Activated naive CD4-positive, alpha-beta T cell treated with Interleukin-2 at 50 U/mL for 16 hours (primary cell): Measurements from ENCODE around the gene CAPN5.
A peak's percentile ranks its signal among the peaks of the same experiment; 100 is the strongest.
"Not testable (repeated sequence)": the region's sequence is repeated elsewhere in the genome, so short reads cannot be mapped to it uniquely, and the experiment has no call there.

Source experiments
- DNase-seq: peaks from one replicate; pipeline ENCODE4 v3.0.0-alpha.2; 2020

The CAPN5 gene

DNA sequence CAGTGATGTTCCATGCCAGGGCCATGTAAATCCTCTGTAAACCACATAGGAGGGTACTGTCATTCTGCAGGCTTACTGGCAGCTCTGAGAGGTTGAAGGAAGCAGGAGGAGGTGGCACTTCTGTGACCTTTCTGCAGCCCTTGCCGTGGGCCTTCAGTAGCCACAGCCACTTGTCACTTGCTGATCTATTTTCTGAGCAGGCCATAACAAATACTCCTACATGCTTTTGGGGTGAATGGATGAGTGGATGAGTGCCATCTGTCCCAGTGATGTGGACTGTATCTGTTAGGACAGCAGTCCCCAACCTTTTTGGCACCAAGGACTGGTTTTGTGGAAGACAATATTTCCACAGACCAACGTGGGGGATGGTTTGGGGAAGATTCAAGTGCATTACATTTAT is 22.4 kb upstream of the CAPN5 start:
- no peak for DNase-seq

- no peak for DNase-seq
These were observed 21.9 kb upstream of the CAPN5 start for GRCh38 chr11:77044886-77045285.

GRCh38 chr11:77046060-77046501 is 20.7 kb upstream of the CAPN5 start:
- DNase-seq = peak; percentile 60

DNA sequence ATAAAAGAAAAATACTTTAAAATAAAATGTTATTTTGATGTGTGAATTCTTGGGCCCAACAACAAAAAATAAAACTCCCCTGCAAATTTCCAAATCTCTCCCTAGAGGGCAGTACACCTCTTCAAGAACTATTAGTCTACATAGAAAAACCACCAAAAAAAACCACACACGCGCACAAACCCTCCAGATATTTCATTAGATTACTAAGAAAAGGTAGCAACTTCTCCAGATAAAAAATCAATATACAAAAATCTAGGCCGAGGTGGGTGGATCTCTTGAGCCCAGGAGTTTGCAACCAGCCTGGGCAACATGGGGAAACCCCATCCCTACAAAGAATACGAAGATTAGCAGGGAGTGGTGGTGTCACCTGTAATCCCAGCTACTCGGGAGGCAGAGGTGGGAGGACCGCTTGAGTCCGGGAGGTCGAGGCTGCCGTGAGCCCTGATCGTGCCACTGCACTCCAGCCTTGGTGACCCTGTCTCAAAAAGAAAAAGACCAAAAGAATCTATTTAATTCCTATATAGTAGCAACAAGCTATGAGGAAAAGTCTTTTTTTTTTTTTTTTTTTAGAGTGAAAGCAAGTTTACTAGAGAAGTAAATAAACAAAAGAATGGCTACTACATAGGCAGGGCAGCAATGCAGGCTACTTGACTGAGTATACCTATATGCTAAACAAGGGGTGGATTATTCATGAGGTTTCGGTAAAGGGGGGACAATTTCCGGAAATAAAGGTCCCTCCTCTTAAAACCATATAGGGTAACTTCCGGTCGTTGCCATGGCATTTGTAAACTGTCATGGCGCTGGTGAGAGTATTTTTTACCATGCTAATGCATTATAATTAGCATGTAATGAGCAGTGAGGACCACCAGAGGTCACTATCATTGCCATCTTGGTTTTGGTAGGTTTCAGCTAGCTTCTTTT is 19.5 kb upstream of the CAPN5 start:
- DNase-seq = peak; percentile 73

GRCh38 chr11:77047928-77048446 is 18.8 kb upstream of the CAPN5 start:
- DNase-seq = not testable (repeated sequence)

GRCh38 chr11:77049026-77049425 is 17.7 kb upstream of the CAPN5 start:
- DNase-seq = no peak

DNA sequence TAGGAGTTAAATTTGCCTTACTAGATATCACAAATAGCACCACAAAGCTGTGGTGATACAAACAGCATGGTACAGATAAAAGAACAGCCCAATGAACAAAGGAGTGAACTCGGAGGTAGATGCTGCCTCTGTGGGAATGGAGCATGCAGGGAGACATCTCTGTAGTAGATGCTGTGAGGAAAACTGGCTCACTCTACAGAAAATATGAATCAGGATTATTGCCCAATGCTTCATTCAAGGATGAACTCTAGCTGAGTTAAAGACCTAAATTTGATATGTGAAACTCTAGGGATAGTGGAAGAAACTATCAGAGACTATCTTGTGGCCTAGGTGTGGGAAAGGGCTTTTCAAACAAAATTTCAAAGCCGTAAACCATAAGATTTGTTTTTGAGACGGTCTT is 15.3 kb upstream of the CAPN5 start:
- no peak for DNase-seq

- DNase-seq = no peak
These were observed 14.3 kb upstream of the CAPN5 start for GRCh38 chr11:77052518-77052917.

DNA sequence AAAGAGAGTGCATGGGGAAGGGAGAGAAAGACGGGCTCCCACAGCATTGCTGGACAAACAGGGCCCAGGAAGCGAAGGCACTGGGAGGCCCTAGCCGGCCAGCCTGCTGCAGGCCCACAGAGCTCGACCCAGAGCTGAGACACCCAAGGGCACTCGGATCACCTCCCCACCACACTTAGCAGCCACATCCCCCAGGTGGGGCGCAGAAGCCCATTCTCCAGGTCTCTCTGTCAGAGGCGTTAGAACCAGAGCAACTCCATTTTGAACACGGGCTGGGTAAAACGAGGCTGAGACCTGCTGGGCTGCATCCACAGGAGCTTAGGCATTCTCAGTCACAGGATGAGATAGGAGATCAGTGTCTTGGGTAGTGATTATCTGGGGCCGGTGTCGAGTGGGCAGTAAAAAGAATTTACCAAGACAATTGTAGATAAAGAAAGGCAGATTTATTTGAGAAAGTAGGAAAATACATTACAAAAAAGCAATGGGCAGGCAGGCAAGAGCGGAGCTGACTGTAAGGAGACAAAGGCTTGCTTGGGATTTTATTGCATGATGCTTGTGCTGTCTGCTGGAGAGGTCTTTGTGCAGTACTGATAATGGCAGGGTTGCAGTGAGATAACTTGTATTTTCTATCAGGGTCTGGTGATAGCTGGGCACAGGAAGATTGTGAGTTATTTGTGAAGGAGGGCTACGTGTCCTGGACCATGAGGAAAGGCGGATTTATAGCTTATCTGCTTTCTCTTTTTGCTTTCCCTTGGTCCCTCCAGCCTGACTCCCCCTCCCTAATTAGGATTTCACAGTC is 13.4 kb upstream of the CAPN5 start:
- no peak for DNase-seq

DNA sequence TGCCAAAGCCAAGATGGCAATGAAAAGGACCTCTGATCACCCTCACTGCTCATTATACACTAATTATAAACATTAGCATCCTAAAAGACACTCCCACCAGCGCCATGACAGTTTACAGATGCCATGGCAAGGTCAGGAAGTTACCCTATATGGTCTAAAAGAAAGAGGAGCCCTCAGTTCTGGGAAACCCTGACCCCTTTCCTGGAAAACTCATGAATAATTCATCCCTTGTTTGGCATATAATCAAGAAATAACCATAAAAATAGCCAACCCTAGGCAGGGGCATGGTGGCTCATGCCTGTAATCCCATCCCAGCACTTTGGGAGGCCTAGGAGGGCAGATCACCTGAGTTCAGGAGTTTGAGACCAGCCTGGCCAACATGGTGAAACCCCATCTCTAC is 12.7 kb upstream of the CAPN5 start:
- no peak for DNase-seq

DNA sequence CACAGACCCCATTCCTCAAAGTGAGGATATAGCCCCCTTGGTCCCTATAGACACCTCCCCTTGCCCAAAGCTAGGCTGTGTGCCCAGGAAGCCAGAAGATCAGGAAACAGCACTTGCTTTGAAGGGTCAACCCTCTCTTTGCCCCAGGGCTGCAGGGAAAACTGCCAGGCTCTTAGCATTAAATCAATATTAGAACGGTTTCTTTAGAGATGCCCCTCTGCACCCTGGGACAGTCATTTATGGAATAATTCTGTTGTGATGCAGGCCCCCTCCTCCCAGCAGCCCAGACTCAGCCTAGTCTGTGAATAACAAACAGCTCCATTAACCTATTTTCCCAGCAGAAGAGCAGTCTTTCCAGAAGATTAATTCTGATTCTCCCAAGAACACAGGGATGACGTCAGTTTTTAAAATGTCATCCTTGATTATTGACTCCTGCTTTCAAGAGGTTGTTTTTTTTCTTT is 11.6 kb upstream of the CAPN5 start:
- no peak for DNase-seq

- no peak for DNase-seq
These were observed 10.9 kb upstream of the CAPN5 start for GRCh38 chr11:77055913-77056312.

GRCh38 chr11:77056814-77057402 is 9.9 kb upstream of the CAPN5 start:
- no peak for DNase-seq

GRCh38 chr11:77057938-77058474 is 8.8 kb upstream of the CAPN5 start:
- no peak for DNase-seq

DNA sequence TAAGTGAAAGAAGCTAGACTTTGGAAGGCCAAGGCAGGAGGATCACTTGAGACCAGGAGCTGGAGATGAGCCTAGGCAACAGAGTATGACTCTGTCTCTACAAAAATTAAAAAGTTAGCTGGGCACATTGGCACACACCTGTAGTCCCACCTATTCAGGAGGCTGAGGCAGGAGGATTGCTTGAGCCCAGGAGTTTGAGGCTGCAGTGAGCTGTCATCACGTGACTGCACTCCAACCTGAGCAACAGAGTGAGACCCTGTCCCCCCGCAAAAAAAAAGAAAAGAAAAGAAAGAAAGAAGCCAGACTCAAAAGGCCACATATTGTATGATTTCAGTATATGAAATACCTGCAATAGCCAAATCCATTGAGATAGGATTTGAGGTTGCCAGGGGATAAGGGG is 7.9 kb upstream of the CAPN5 start:
- no peak for DNase-seq

GRCh38 chr11:77059806-77060205 is 7.0 kb upstream of the CAPN5 start:
- DNase-seq = no peak

GRCh38 chr11:77060234-77060633 is 6.5 kb upstream of the CAPN5 start:
- DNase-seq = no peak

DNA sequence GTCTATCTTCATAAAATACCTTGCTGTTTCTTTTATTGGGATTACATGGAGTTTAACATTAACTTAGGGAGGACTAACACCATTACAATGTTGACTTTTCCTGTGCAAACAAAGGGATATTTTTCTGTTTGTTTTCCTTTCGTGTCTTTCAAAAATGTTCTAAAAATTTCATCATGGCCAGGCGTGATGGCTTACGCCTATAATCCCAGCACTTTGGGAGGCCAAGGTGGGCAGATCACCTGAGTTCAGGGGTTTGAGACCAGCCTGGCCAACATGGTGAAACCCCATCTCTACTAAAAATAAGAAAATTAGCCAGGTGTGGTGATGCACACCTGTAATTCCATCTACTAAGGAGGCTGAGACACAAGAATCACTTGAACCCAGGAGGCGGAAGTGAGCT is 5.5 kb upstream of the CAPN5 start:
- not testable (repeated sequence) for DNase-seq

DNA sequence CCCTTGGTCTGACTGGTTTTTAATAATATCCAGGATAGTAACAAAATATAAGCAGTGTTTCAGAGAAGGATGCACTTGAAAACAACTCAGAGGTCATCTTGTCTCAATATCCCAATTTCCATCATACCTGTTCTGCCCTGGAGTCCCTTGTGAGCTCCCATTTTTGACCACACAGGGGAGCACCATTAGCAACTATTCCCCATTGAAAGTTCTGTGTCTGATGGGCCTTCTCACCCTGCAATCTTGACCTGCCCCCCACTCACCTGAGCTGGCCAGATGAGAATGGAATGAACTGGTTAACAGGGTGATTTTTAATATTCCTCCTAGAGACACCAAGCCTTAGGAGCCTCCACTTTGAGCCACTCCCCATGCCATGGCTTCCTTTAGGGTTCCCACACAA is 3.8 kb upstream of the CAPN5 start:
- no peak for DNase-seq

GRCh38 chr11:77063407-77063806 is 3.4 kb upstream of the CAPN5 start:
- no peak for DNase-seq

DNA sequence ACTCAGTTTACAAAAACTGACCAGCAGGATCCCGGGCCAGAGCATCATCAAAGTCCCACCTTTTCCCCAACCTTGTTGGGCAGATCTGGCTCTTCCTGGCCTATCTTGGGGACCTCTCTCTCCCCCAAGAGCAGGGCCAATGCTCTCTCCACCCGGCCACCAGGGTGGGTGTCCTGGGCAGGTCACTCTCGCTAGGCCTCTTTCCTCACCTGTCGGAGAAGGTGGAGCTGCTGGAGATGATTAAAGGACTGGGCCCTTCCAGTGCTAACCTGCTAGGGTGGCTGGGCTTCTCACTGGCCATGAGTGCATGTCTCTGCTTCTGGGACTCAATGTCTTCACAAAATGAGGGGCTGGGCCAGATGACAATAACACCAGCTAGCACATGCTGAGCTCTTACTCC is 2.9 kb upstream of the CAPN5 start:
- no peak for DNase-seq

DNA sequence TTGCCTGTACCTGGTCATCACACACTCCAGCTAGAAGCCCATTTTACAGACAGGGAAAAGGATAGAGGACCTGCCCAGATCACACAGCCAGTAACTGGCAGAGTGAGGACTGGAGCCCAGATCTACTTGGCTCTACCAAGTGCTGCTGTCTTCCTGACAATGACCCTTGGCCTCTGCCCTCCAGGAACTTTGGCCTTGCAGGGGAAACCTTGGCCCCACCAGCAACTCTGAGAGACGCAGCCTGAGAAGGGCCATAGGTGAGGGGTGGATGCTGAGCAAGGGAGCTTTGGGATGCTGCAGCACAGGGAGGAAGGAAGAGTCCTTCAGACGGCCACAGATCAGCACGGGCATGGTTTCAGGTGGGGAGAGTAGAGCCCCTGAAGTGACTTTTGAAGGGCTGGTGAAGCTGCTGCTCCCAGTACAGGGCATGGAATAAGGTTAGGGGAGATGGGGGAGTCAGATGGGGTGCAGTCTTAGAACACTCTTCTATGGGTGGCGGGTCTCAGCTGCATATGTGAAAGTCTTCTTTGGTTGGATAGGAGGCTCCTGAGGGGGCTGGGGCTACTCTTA is 2.0 kb upstream of the CAPN5 start:
- DNase-seq = no peak

DNA sequence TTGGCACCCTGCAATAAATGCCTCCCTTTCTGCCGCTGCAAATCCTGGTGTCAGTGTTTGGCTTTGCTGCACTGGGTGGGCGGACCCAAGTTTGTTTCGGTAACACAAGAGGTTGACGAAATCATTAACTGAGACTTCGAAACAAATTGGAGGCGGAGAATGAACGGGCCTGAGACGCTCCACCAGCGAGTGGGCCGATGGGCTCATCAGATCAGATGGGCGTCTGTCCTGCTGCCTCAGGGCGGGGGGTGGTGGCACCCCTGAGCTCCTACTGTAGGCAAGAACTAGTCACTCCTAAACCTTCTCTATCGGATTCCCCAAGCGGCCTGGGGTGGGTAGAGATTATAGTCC is 918 bp upstream of the CAPN5 start:
- no peak for DNase-seq
